ENCODE measurements around the gene ETV7.

The ETV7 gene

DNA sequence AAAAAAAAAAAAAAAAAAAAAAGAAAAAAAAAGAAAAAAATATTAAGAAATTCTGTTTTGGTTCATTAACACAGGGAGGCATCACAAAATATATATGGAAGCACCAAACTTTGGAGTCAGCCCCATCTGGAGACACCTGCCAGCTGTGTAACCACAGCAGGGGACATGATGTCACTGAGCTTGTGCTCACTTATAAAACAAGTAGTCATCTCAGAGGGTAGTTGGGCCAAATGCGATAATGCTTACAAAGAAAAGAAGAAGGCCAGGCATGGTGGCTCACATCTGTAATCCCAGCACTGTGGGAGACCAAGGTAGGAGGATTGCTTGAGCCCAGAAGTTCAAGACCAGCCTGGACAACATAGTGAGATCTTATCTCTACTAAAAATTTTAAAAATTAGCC is 49.7 kb downstream of the ETV7 start:
- no peak for DNase-seq

DNA sequence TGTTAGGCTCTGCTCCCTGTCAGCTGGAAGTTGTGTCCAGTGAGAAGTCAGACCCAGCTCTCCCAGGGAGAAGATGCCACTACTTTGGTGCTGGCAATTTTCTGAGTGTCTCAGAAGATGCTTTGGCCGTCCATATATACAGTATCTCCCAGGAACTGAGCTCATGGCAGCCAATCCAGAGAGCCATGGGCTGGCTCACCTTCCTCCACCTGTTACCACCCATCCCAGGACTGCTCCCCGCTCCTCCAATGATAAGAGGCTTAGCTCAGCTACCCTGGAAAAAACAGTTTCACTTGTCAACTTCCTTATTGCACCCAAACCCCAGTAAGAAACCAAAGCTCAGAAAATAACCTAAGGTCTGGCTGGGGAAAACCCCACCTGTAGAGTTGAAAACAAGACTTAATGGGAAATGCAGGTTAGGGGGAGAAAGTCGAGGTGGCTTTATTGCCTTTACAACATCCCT is 50.7 kb downstream of the ETV7 start, which contains the start of gene BNIP5:
Gene BNIP5, minus strand, starts transcription at position 110 of the 463 bp plus-strand sequence. CDS start 6,198 bp downstream, outside the sequence.
- peak; percentile 24 for DNase-seq

DNA sequence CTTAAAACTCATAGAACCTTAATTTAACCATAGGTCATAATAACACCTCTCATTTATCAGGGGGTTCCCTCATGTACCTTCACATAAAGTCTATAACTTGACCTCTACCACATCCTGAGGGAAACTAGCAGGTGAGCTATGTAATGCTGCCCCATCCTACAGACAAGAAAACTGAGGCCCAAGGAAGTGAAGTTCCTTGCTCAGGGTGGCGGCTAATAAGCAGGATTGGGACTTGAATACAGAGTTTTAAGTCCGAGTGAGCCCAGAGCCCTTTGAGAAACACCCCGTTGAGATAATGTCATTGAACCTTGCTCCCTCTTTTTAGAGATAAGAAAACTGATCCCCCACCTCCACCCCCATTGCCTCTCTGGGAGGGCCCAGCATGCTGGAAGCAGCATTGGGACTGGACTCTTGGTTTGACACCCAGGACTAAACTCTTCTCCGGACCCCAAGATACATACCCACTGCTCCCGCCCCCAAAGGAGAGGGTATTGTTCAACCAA is 51.2 kb downstream of the ETV7 start:
- no peak for DNase-seq

DNA sequence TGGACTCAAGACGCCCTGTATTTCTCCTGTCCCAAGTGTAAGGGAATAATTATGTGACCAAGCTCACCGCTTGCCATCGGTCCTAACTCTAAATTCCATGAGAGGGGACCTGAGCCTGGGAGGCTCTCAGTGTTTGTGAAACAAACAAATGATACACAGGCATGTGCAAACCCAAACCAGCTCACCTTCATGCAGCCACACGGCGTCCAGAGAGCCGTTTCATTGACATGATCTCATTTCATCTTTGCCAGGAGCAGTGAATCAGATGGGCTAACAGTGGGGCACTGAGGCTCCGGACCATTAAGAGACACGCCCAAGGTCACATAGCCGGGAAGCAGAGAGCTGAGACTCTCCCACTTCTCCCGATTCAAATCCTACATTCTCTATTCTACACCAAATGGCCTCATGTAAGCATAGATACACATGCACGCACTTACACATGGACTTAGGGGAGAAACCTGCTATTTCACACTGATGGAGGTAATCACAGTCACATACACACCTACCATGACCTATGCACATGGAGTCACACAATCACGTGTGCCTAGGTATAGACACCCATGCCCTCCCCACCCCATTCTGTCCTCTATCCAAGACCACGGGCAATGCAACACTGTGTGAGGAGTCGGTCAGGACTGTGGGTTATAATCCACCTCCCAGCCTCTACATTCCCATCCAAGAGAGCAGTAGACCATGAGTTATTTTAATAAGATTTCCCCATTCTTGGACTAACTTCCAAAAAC is 51.8 kb downstream of the ETV7 start:
- no peak for DNase-seq

DNA sequence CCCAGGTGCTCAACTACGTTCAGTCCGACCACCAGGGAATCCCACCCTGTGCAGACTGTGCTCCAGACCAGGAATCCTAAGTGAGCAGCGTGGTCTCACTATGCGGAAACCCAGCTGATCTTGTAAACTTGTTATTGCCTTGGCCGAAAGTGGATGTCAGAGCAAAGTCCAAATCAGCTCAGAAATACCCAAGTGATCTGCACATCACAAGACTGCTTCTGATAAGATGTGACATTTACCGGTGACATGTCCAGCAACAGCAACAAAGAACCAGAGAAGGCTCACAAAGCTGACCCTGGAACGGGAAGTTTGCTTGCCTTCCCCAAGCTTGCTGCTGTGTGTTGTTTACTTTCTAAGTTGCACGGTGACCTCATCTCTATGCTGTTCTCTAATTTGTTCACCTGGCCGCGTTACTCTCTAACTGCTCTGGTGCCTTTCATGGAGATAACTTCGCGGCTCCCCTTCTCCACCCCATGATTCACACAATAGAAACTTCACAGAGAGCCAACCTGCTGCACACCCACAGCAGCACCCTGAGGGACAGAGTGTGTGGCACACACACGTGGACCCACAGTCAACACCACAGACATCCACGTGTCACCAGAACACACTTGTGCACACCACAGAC is 52.5 kb downstream of the ETV7 start:
- DNase-seq = no peak

DNA sequence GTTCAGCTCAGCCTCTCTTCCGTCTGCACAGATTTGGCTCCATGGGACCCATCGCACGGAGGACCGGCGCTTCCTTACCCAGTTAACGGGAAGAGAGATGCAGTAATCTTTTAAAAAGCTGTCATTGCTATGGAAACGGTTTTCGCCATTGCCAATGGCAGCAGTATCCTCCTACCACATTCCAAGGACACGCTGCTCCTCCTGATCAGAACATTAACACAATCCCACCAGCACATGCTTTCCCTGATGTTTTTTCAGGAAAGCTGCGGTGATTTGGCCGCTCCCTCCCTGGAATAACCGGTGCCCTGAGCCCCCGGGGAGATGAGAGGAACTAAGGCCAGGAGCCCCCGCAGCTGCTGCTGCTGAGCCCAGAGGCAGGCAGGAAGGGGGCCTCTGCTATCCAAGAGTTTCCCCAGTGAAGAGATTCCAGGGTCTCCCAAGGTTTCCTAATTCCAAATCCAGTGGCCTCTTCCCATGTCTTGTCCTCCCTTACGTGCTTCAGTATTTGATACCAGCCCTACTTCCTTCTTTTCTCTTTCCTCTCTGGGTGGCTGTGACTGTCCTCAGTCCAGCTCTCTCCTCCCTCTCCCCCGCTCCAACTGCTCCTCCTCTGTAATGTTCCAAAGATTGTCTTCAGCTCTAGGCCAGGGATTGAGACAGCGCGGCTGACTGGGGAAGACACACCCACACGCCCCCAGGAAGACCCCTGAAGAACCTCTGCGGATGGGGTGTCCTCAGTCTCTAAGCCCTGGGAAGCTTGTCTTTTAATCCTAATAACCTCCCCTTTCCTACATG is 53.3 kb downstream of the ETV7 start:
- DNase-seq = no peak

DNA sequence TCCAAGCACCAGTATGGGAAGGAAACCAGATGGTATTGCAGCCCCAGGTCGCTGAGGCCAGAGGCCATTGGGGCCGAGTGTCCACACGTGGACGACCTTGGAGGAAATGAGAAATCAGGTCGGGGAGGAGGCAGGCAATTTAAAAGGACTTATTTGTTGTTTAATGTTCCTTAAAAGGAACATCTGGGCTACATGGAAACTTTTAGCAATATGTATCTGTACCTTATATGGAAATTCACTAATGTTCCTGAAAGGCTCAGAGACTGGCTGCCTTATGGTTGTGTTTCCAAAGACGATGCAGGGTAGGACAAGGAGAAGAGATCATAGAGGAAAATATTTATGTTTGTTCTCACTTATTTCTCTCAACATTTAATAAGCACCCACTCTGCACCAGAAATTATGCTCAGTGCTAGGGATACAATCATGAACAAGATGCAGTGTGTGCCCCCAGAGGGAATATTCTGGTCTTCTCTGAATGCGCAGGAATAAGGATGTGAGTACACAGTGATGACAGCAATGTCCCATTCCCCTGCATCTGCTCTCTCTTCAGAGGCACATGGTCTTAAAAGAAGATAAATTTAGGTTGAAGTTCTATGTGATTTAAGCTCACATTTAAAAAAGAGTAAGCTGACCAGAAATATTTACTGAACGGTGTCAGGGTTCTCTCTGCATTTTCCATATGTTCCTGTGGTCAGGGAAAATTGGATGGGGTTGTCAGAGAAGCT is 54.1 kb downstream of the ETV7 start:
- no peak for DNase-seq

DNA sequence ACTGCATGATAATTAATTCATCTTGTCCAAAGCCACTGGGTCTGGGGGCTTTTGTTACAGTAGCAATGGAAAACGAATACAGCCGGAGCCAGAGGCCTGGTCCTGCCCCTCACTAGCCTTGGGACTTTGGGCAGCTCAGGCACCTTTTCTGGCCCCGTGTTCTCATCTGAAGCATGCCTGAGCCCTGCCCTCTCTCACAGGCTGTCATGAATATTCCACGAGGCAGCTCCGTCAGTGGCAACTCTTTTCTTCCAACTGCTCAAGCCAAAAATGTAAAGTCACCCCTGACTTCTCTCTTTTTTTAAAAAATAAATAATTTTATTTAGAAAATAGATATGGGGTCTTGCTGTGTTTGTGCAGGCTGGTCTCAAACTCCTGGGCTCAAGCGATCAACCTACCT is 56.1 kb downstream of the ETV7 start:
- DNase-seq = no peak

DNA sequence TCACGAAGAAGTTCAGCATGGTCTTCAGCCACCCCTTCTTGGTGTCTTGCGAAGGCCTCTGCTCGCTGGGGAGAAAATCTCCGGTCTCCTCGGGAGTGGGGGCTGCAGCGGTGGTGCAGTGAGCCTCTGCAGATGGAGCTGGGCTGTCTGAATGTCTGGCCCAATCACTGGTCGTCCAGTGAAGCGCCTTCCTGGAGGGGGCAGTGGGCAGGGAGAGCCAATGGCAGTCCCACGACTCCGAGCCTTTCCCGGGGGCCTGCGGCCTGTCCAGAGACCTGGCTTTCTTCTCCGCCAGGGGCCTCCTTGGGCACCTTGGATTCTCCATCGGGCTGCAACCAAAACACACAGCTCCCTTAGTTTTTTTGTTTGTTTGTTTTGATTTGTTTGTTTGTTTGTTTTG is 57.1 kb downstream of the ETV7 start:
- DNase-seq = no peak

DNA sequence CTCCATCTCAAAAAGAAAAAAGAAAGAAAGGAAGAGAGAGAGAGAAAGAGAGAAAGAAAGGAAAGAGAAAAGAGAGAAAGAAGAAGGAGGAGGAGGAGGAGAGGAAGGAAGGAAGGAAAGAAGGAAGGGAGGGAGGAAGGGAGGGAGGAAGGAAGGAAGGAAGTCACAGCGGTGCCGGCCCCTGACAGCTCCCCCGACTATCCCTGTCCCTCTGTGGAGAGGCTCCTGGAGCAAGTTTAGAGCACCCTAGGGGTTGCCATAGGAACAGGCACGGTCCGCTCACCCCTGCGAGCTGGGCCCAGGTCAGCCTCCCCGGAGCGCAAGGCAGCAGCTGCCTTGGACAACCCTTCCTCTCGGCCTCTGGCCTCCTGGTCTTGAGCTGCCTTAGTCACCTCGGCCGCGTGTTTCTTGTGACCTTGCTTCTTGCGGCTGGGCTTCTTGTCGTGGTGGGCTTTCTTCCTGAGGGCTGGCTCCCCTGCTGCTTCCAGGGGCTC is 57.6 kb downstream of the ETV7 start:
- DNase-seq = no peak

DNA sequence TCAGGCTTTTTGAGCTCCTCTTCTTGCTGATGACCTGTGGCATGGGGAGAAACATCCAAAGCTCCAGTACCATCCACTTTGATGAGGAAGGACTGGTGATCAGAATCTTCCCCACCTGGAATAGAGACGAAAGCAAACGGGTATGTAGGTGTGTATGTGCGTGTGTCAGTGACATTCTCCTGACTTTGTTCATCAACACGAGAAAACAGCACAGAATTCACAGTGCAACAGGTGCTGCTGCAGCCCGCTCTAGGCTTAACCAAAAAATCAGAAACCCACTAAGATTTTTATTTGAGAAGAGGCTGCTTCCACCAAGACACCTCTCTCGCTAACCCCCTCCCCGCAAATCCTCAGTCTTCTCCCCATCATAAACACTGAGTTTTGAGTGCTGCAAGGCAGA is 58.9 kb downstream of the ETV7 start:
- no peak for DNase-seq

DNA sequence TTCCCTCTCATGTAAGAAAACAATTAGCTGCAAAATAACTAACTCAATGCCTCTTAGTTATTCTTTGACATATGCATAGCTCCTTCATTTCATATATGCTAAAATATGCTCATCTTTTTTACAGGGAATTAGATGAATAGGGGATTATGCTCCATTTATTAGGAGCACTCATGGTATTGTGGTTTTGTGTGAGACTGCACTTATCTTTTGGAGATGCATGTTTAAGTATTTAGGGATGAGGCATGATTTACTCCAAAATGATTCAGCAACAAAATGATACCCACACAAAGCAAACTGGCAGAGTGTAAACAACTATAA is 59.6 kb downstream of the ETV7 start:
- no peak for DNase-seq

DNA sequence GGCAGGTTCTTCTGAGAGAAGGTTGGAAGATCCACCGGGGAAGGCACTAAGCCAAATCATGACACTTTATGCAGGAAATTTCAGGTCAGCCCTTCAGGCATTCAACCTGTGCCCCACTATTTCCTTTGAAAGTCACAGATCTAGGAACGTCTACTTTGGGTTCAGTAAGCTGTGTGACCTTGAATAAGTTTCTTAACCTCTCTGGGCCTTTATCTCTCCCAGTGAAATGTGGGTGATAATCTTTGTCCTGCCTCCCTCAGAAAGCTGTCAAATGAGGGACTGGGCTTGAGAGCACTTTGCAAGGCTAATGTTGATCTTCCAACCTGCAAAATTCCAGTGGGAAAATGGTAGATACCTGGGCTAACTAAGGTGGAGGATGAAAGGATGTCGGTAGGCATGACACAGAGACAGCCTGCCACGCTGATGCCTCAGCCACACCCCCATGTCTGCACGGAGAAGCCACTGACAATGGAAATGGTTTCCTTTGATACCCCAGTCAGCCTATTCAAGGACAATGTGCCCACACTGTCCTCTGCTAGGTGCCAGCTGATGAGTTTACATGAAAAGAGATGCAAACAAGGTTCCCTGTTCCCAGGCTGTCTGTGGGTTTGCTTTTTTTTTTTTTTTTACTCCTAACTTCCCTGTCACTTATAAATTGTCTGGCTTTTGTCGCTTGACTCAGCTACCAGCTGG is 60.1 kb downstream of the ETV7 start:
- DNase-seq = no peak

DNA sequence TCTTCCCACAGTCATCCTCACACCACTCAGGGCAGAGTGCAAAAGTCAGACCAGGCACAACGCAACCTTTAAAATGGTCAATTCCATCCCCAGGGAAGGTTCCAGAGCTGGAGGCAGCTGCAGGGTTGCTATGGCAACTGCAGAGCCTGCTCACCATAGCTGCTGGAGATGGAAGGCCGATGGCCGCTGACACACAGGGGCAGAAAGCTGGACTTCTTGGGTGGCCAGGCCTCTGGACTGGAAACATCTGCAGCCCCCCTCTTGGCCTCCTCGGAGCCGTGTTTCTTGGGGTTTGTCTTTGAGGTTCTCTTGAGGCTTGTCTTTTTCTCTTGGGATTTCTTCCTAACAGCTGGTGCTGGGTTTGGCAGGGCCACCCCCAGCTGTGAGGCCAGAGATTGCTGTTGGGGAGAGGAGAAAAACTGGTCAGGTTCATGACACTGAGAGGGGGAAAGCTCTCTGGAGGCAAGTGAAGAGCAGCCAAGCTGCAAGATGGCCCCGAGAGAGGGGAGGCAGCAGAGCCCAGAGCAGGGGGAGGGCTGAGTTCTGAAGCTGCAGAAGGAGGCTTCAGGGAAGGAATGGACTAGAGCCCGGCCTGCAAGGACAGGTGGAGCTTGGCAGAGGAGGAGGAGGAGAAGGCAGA is 61.0 kb downstream of the ETV7 start:
- DNase-seq = no peak

DNA sequence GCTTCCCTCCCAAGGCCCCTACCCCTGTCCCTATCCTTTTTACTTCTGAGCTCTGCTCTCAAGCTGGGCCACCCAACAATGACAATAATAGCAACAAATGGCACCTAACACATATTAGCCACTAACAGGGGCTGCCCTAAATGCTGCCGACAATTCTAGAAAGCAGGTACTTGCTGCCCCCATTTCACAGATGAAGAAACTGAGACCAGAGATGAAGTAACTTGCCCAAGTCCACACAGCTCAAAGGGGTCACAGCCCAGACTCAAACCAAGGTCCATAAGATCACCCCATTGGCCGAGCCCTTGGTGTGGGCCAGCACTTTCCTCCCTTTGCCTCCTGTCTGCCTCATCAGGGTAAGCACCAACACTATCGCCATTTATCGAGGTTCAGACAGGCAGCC is 62.8 kb downstream of the ETV7 start:
- DNase-seq = no peak

DNA sequence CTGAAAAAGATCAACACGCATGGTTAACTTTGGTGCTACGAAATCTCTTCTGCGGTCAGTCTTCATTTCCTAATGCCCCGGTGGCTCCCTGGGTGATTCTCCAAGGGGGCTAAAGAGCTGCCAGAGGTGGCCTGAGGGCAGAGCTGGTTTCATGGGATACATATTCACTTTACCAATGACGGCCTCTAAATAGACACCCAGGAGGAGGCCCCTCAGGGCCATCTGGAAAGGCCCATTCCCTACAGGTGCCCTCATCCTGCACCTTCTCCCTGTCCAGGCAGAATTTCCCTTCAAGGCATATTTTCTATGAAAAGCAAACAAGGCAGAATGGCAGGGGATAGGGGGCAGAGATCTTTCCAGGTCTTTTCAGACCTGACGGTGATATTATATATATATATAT is 63.3 kb downstream of the ETV7 start:
- no peak for DNase-seq

DNA sequence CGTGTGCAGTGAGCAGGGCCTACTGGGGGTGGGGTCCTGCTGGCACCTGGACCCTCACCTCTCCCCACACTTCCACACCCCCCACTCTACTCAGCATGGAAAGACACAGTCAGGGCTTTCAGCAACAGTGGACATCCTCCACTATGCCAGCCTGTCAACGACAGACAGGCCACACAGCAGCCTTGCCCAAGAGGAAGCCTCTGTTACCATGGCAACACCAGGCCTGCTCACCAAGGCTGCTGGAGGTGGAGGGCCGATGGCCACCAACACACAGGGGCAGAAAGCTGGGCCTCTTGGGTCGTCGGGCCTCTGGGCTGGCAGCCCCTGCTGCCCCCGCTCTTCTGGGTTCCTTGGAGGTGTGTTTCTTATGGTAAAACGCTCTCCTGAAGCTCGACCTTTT is 64.4 kb downstream of the ETV7 start:
- no peak for DNase-seq

DNA sequence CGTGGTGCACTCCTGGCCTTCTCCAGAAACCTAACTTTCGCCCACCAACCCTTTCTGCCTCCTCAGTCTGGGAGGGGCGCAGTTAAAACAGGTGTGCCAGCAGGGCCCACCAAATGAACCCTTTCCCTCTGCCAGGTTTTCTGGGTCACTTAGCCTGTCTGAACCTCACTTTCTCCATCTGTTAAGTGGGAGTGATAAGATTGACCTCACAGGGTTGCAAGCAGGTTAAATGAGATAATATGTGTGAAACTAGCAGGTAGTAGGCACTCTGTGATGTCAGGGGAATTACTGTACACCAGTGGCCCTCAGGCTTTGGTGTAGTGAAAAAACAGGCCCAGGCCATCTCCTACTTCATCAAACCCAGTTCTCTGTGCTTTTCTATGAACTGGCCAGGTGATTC is 64.9 kb downstream of the ETV7 start:
- DNase-seq = no peak

DNA sequence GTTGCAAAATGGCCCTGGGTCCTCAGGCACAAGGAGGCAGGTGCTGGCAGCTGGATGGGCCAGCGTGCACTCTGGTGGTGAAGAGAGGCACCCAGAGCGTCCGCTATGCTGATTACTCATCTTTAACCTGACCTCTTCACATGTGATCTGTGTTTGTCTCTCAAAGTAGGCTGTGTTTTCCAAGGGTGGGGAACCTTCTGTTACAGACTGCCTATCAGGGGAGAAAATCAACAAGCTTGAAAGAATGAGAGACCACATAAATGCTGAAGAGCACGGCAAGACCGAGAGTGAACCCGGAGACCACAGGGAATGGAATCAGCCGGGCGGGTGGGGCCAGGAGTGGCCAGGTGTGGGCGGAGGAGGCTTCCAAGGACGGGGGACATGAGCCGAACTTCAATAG is 67.0 kb downstream of the ETV7 start:
- no peak for DNase-seq

DNA sequence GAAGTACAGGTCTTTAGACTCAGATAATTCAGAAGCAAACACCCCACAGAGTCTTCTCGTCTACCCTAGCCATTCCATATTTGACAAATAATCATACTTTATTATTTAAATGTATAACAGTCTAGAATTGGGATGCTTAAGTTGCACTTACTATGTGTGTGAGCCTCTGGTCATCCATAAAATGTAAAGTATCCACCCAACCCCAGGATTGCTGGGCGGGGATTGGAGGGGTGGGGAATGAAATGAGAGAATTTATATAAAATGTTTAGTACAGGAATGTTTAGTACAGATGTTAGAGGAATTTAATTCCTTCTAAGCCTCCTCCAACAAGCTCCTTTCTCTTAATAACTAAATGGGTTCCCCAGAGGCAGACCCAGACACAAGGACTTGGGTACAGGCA is 67.6 kb downstream of the ETV7 start:
- DNase-seq = no peak

DNA sequence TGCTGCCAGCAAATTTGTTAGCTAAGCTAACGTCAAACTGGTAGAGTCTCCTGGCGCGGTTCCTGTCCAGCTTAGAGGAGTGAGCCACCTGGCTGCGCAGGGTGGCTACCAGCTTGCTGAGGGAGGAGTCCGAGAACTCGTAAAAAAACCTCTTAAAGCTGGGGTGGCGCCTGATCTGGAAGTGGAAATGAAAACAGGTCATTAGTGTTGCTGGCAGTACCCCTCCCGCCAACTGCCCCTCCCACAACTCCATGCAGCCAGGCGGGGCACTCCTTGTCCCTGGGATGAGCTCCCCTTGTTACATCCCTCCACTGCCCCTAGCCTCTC is 68.1 kb downstream of the ETV7 start:
- no peak for DNase-seq
